Activated CD8-positive, alpha-beta memory T cell treated with anti-CD3 and anti-CD28 coated beads for 1 hour (primary cell): ENCODE results near the gene PUDP.
"Not testable (repeated sequence)": the region's sequence is repeated elsewhere in the genome, so short reads cannot be mapped to it uniquely, and the experiment has no call there.

Source experiments
- DNase-seq, 2 donors: peaks; one replicate each; pipeline ENCODE4 v3.0.0-alpha.2; 2020; ENCODE audit warnings: low read depth in 1 of 2; ENCODE audit errors: extremely low read depth in 1 of 2

Gene PUDP

GRCh38 chrX:7147978-7148854 is at the start of gene PUDP:
PUDP (minus strand) TSS chrX:7148153; CDS start chrX:7148113, 40 bp downstream.
- DNase-seq = peak; percentile 72 to 73

- no peak for DNase-seq
Measured at GRCh38 chrX:7194606-7195005, 46.7 kb upstream of the PUDP start.

GRCh38 chrX:7192871-7193270 is 44.9 kb upstream of the PUDP start:
- no peak for DNase-seq

GRCh38 chrX:7191681-7192110 is 43.7 kb upstream of the PUDP start:
- DNase-seq = no peak

GRCh38 chrX:7190157-7190556 is 42.2 kb upstream of the PUDP start:
- no peak for DNase-seq

GRCh38 chrX:7188672-7189071 is 40.7 kb upstream of the PUDP start:
- no peak for DNase-seq

GRCh38 chrX:7184816-7185215 is 36.9 kb upstream of the PUDP start:
- no peak for DNase-seq

GRCh38 chrX:7179446-7179845 is 31.5 kb upstream of the PUDP start:
- no peak for DNase-seq

- not testable (repeated sequence) for DNase-seq
Measured at GRCh38 chrX:7178859-7179258, 30.9 kb upstream of the PUDP start.

GRCh38 chrX:7170898-7171297 is 22.9 kb upstream of the PUDP start:
- DNase-seq = peak in 1 of 2 donors; percentile 11

GRCh38 chrX:7169627-7170026 is 21.7 kb upstream of the PUDP start:
- no peak for DNase-seq

- DNase-seq = no peak
Measured at GRCh38 chrX:7168371-7168770, 20.4 kb upstream of the PUDP start.

GRCh38 chrX:7164174-7164573 is 16.2 kb upstream of the PUDP start:
- no peak for DNase-seq

GRCh38 chrX:7163146-7163677 is 15.3 kb upstream of the PUDP start:
- no peak for DNase-seq

GRCh38 chrX:7159149-7159861 is 11.4 kb upstream of the PUDP start:
- no peak for DNase-seq

- no peak for DNase-seq
Measured at GRCh38 chrX:7158468-7158990, 10.6 kb upstream of the PUDP start.

GRCh38 chrX:7156879-7157278 is 8.9 kb upstream of the PUDP start:
- DNase-seq = no peak

GRCh38 chrX:7155163-7155562 is 7.2 kb upstream of the PUDP start:
- DNase-seq = no peak

- no peak for DNase-seq
Measured at GRCh38 chrX:7154041-7154597, 6.2 kb upstream of the PUDP start.

GRCh38 chrX:7153231-7153630 is 5.3 kb upstream of the PUDP start:
- no peak for DNase-seq

- DNase-seq = no peak
Measured at GRCh38 chrX:7149411-7149810, 1.5 kb upstream of the PUDP start.
